A549 (cell line): Measurements from ENCODE around the gene MYO6. TPM values are rescaled to one million over a fixed set of nuclear protein-coding genes. Genes with fewer than 3 reads are reported as not detected.

Source experiments
- ATAC-seq, 2 experiments: fragments of 200-7000 bp in 1 of 2; fragments of >200 bp in 1 of 2; cut with Nextera tagmentation in 1 of 2; cut with Tn5 transposase in 1 of 2; 3 replicates each; pipeline versions ENCODE4 v1.8.0 to v1.9.1; 2018 to 2020; ENCODE audit warnings: mild to moderate bottlenecking in 1 of 2, moderate library complexity in 1 of 2
- CTCF ChIA-PET: fragments of 300-600 bp; sonication (Branson Sonifier 250); formaldehyde crosslinking; extraction: SDS; loops from one replicate; lab custom pipeline; 2021; ENCODE audit warnings: antibody characterized with exemption, inconsistent platforms; lab: Yijun Ruan, JAX
- POLR2A ChIA-PET: fragments of 350-600 bp; formaldehyde crosslinking; extraction: SDS; loops from one replicate; lab custom pipeline; 2021; ENCODE audit warnings: antibody characterized with exemption, inconsistent platforms; lab: Yijun Ruan, JAX
- DNase-seq, 2 experiments: peaks; one replicate each; pipeline versions ENCODE4 v3.0.0 to v3.0.0-alpha.2; 2011 to 2016; ENCODE audit warnings: low read depth in 1 of 2, low spot score in 1 of 2
- FAIRE-seq: peaks from 2 replicates; lab custom pipeline; 2011; peaks lifted over from hg19 to GRCh38; lab: Jason Lieb, UNC
- H3K27ac ChIP-seq, 2 experiments: fragments of >200 bp; sonication (Bioruptor Twin); formaldehyde crosslinking; 3 replicates each; pipeline ENCODE4 v1.5.1; 2016 to 2017
- H3K4me1 ChIP-seq: fragments of >200 bp; sonication (Bioruptor Twin); formaldehyde crosslinking; 3 replicates; pipeline ENCODE4 v1.6.1; 2016
- H3K4me2 ChIP-seq: fragments of >200 bp; sonication (Bioruptor Twin); formaldehyde crosslinking; 3 replicates; pipeline ENCODE4 v1.6.1; 2016
- H3K4me3 ChIP-seq: fragments of >200 bp; sonication (Bioruptor Twin); formaldehyde crosslinking; 3 replicates; pipeline ENCODE4 v1.5.1; 2016
- H3K9me3 ChIP-seq: fragments of >200 bp; sonication (Bioruptor Twin); formaldehyde crosslinking; 3 replicates; pipeline ENCODE4 v1.6.1; 2016
- CBX2 ChIP-seq: fragments of 200-600 bp; sonication (generic); IDR thresholded peaks from 2 replicates; pipeline ENCODE4 v1.6.1; 2016; ENCODE audit warnings: low read depth, mild to moderate bottlenecking, borderline replicate concordance
- CBX8 ChIP-seq: fragments of 200-600 bp; sonication (generic); IDR thresholded peaks from 2 replicates; pipeline ENCODE4 v1.6.1; 2016
- CEBPB ChIP-seq, 2 experiments: fragments of >200 bp in 1 of 2; sonication (Bioruptor Twin) in 1 of 2; formaldehyde crosslinking in 1 of 2; IDR thresholded peaks; 2 replicates each; pipeline ENCODE4 v1.6.1; 2012 to 2016
- CHD2 ChIP-seq: fragments of 150-350 bp; IDR thresholded peaks from 2 replicates; pipeline ENCODE4 v1.6.1; 2014; ENCODE audit warnings: low read length; ENCODE audit not compliant: partially characterized antibody
- CHD4 ChIP-seq: fragments of 200-600 bp; sonication (generic); IDR thresholded peaks from 2 replicates; pipeline ENCODE4 v1.6.1; 2016; ENCODE audit warnings: antibody characterized with exemption, mild to moderate bottlenecking, borderline replicate concordance
- EHMT2 ChIP-seq: fragments of 200-600 bp; sonication (generic); IDR thresholded peaks from 2 replicates; pipeline ENCODE4 v1.6.1; 2016; ENCODE audit warnings: antibody characterized with exemption, low read depth, mild to moderate bottlenecking, moderate library complexity
- EP300 ChIP-seq, 2 experiments: fragments of >200 bp; sonication (Bioruptor Twin); formaldehyde crosslinking; IDR thresholded peaks; 2 replicates in 1 of 2; 3 replicates in 1 of 2; pipeline ENCODE4 v1.6.1; 2016 to 2017
- GATA3 ChIP-seq: IDR thresholded peaks from 2 replicates; pipeline ENCODE4 v1.6.1; 2012; ENCODE audit warnings: borderline replicate concordance
- HEYL ChIP-seq: fragments of 250-450 bp; sonication (Bioruptor Pico); IDR thresholded peaks from 2 replicates; pipeline ENCODE4 v1.8.0; 2021; ENCODE audit warnings: mild to moderate bottlenecking, moderate library complexity
- KDM5A ChIP-seq: fragments of 200-600 bp; sonication (generic); IDR thresholded peaks from 2 replicates; pipeline ENCODE4 v1.6.1; 2016; ENCODE audit warnings: antibody characterized with exemption, mild to moderate bottlenecking
- MAFK ChIP-seq: fragments of 450-650 bp; IDR thresholded peaks from 2 replicates; pipeline ENCODE4 v1.6.1; 2014; ENCODE audit not compliant: partially characterized antibody
- MAZ ChIP-seq: fragments of 150-350 bp; IDR thresholded peaks from 2 replicates; pipeline ENCODE4 v1.6.1; 2014; ENCODE audit warnings: antibody characterized with exemption, low read depth, low read length, borderline replicate concordance
- NFE2L2 ChIP-seq: fragments of 150-350 bp; conservative IDR thresholded peaks from 2 replicates; pipeline ENCODE4 v1.6.1; 2014; ENCODE audit warnings: low read length
- NR3C1 ChIP-seq: fragments of >200 bp; sonication (Bioruptor Twin); formaldehyde crosslinking; IDR thresholded peaks from 3 replicates; pipeline ENCODE4 v1.6.1; 2017
- PHF8 ChIP-seq: fragments of 200-600 bp; sonication (generic); IDR thresholded peaks from 2 replicates; pipeline ENCODE4 v1.6.1; 2016; ENCODE audit warnings: low read depth, mild to moderate bottlenecking, antibody characterized with exemption, moderate library complexity, borderline replicate concordance
- POLR2A ChIP-seq: IDR thresholded peaks from 2 replicates; pipeline ENCODE4 v1.6.1; 2012; ENCODE audit warnings: mild to moderate bottlenecking, low read length
- POLR2AphosphoS2 ChIP-seq: conservative IDR thresholded peaks from 2 replicates; pipeline ENCODE4 v1.6.1; 2012; ENCODE audit warnings: low read length, improper control_type of control experiment, inconsistent platforms
- RARB ChIP-seq: fragments of 250-450 bp; sonication (Bioruptor Pico); IDR thresholded peaks from 2 replicates; pipeline ENCODE4 v1.8.0; 2021; ENCODE audit warnings: mild to moderate bottlenecking, moderate library complexity
- RCOR1 ChIP-seq: fragments of 150-350 bp; IDR thresholded peaks from 2 replicates; pipeline ENCODE4 v1.6.1; 2014; ENCODE audit warnings: antibody characterized with exemption, low read length, low read depth
- RNF2 ChIP-seq: fragments of 200-600 bp; sonication (generic); IDR thresholded peaks from 2 replicates; pipeline ENCODE4 v1.6.1; 2016; ENCODE audit warnings: low read depth, mild to moderate bottlenecking, antibody characterized with exemption, moderate library complexity, borderline replicate concordance
- SMC3 ChIP-seq: fragments of >200 bp; sonication (Bioruptor Twin); formaldehyde crosslinking; IDR thresholded peaks from 3 replicates; pipeline ENCODE4 v1.6.1; 2018; ENCODE audit warnings: inconsistent platforms
- TFCP2L1 ChIP-seq: fragments of 250-450 bp; sonication (Bioruptor Pico); IDR thresholded peaks from 2 replicates; pipeline ENCODE4 v1.5.0; 2021; ENCODE audit warnings: mild to moderate bottlenecking
- USF2 ChIP-seq: fragments of 450-650 bp; IDR thresholded peaks from 2 replicates; pipeline ENCODE4 v1.6.1; 2014; ENCODE audit warnings: antibody characterized with exemption
- ZC3H11A ChIP-seq: fragments of 450-650 bp; IDR thresholded peaks from 2 replicates; pipeline ENCODE4 v1.6.1; 2014; ENCODE audit warnings: antibody characterized with exemption, mild to moderate bottlenecking
- ZFP36 ChIP-seq: fragments of 450-650 bp; IDR thresholded peaks from 2 replicates; pipeline ENCODE4 v1.6.1; 2014; ENCODE audit warnings: borderline replicate concordance; ENCODE audit not compliant: partially characterized antibody
- ZNF302 ChIP-seq: fragments of 250-450 bp; sonication (Bioruptor Pico); IDR thresholded peaks from 2 replicates; pipeline ENCODE4 v1.9.0; 2021; ENCODE audit warnings: inconsistent platforms, mild to moderate bottlenecking, moderate library complexity
- WGBS: methylation state at CpG from one replicate; pipeline ENCODE4 v1.1.6; 2017; ENCODE audit errors: missing lambda C conversion rate; 5-methylcytosine and 5-hydroxymethylcytosine counted together
- polyA plus RNA-seq, 4 experiments: library from polyadenylated mRNA; depleted of rRNA in 3 of 4; stranded (reverse); fragments of >200 nt; fragmentation: RNase III in 1 of 4; extraction: RNeasy Plus Mini Kit Qiagen cat#74134 plus additional on column Dnase treatment in 1 of 4; gene quantifications; 2 replicates in 3 of 4; 3 replicates in 1 of 4; pipeline ENCODE4 v1.2.3, GENCODE V29; 2011 to 2017
- TF ChIP-seq, protein P1 (sequence below): fragments of 150-350 bp; IDR thresholded peaks from 2 replicates; pipeline ENCODE4 v1.6.1; 2014; ENCODE audit warnings: low read depth, mild to moderate bottlenecking, low read length

MYO6 gene
- polyA plus RNA-seq, 2 of the 4 experiments (the other 2 are of a cell fraction) = 10.8 to 17.3 TPM

DNA sequence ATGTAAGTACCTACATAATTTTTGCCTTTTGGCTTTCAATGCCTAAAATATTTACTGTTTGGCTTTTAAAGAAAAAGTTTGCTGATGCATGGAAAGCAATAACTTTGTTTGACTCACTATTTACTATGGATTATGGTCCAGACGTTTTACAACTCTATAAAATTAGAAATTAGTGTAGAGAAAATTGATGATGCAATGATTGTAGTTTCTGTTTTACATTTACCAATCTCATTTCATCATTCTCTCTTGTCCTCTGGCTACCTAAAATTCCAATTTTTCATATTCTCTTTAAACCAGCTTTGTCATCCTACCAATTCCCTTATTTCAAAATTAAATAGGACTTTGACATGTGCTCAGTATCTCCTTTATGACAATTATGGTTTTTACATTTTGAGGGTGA, 192.5 kb downstream of the MYO6 start (continued):
- no peak for TF ChIP-seq USF2

- no peaks in the 10 kb centered on the region for H3K9me3 ChIP-seq
- no peak for TF ChIP-seq USF2
- no peak for TF ChIP-seq ZNF302
- TF ChIP-seq CHD2 = no peak
- TF ChIP-seq NR3C1 = no peak
- no peak for TF ChIP-seq CHD4
- TF ChIP-seq HEYL = no peak
- TF ChIP-seq EP300 (IDR thresholded peaks at IDR 0.05) = no peak
- TF ChIP-seq CBX2 = no peak
- no peak for TF ChIP-seq MAFK
- TF ChIP-seq GATA3 = no peak
- TF ChIP-seq CBX8 = no peak
- TF ChIP-seq POLR2A = no peak
- TF ChIP-seq ZC3H11A = no peak
- TF ChIP-seq RARB (CRISPR knock-in tag) = no peak
- TF ChIP-seq CEBPB (IDR thresholded peaks at IDR 0.05) = no peak
- TF ChIP-seq NFE2L2 = no peak
- no peak for TF ChIP-seq ZFP36
- TF ChIP-seq, all 56 proteins: peak for 0
- Histone ChIP-seq H3K4me2 (no peak overlapping the region), H3K27ac (no peak overlapping the region), H3K4me3 (no peak overlapping the region), H3K4me1 (no peaks in the 10 kb centered on the region)
- DNase-seq = no peak
- ChIA-PET CTCF (interaction anchor here (1.6 kb wide), 1 partner anchor 11 kb away, joined by 4 read pairs; no protein-coding TSS in a partner anchor), POLR2A (no interaction called here)
- no peak for FAIRE-seq
- ATAC-seq = no peak
- WGBS = 69% methylated on average over 2 of the region's 2 CpGs
Observed at GRCh38 chr6:75943381-75943780, 194.3 kb downstream of the MYO6 start.

DNA sequence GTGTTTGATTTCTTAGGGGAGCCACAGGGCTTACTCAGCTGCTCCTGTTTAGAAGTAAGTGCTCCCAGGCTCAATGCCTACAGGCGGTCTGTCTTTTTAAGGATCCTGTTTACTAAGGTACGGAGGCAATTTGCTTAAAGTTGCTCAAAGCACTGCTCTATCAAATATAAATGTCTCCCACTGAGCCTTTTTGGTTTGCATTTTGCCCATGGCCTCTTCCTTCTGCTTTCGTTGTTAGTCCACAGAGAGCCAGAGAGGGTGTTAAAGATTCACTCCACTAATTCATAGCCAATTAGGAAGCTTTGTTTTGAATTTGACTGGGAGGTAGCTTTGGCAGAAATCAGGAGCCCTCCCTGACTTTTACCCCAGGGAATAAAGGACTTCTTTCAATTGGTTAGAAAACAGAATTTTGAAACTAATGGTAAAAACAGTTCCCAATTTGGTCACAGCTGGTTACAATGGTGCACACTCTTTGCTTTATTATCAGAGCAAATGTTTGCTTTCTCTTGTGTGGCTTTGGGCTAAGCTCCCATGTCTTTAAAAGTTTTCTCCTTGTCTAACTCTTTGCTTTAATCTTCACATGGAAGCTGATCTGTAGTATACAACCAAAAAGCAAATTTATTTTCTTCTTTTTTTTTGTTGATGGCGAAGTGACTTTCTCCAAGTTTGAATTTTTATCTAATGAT, 197.2 kb downstream of the MYO6 start:
- Histone ChIP-seq H3K4me1 (no peaks in the 10 kb centered on the region), H3K4me2 (no peak overlapping the region), H3K4me3 (no peak overlapping the region), H3K27ac (no peak overlapping the region), H3K9me3 (no peaks in the 10 kb centered on the region)
- ATAC-seq (no peak), DNase-seq (no peak), FAIRE-seq (no peak)
- POLR2A ChIA-PET = no interaction called here
- TF ChIP-seq SMC3 (no peak), ZFP36 (no peak), GATA3 (no peak), TFCP2L1 (CRISPR knock-in tag) (no peak), RCOR1 (no peak), PHF8 (no peak), EHMT2 (no peak), POLR2AphosphoS2 (no peak), KDM5A (no peak), USF2 (no peak), MAZ (no peak), RNF2 (no peak)
- TF ChIP-seq, protein P1, sequence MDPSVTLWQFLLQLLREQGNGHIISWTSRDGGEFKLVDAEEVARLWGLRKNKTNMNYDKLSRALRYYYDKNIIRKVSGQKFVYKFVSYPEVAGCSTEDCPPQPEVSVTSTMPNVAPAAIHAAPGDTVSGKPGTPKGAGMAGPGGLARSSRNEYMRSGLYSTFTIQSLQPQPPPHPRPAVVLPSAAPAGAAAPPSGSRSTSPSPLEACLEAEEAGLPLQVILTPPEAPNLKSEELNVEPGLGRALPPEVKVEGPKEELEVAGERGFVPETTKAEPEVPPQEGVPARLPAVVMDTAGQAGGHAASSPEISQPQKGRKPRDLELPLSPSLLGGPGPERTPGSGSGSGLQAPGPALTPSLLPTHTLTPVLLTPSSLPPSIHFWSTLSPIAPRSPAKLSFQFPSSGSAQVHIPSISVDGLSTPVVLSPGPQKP = no peak
- WGBS = 42% methylated on average over 4 of the region's 4 CpGs
- CTCF ChIA-PET = interaction anchor here (0.8 kb wide), 1 partner anchor 14 kb away, joined by 3 read pairs; no protein-coding TSS in a partner anchor
